NT2/D1 (cell line): ENCODE results near the gene TNS3.

Experiments used
- SUZ12 ChIP-seq: IDR thresholded peaks from 2 replicates; pipeline ENCODE4 v1.6.1; 2011; ENCODE audit not compliant: insufficient read length, insufficient read depth; ENCODE audit errors: extremely low read depth
- ZNF274 ChIP-seq: IDR thresholded peaks from 2 replicates; pipeline ENCODE4 v1.6.1; 2011; ENCODE audit warnings: mild to moderate bottlenecking, low read depth, low read length

- TF ChIP-seq SUZ12 (no peak), ZNF274 (no peak)
These were observed 137.4 kb downstream of the TNS3 start for GRCh38 chr7:47444376-47445098.
